Panc1 (cell line): ENCODE data around the gene RTP1. TPM values are rescaled to one million over a fixed set of nuclear protein-coding genes. Genes with fewer than 3 reads are reported as not detected.

Source experiments
- ATAC-seq: fragments of 200-7000 bp; cut with Tn5 transposase; 2 replicates; pipeline ENCODE4 v1.9.1; 2020; ENCODE audit warnings: mild to moderate bottlenecking, moderate library complexity
- BruUV-seq: library from RNA; stranded (reverse); fragments of 400-500 nt; replicated peaks from 2 replicates; lab custom pipeline; 2021; lab: Mats Ljungman, UMichigan
- CTCF ChIA-PET: fragments of 300-600 bp; sonication (Branson Sonifier 250); formaldehyde crosslinking; loops from one replicate; lab custom pipeline; 2022; ENCODE audit warnings: antibody characterized with exemption; lab: Charles Lee
- POLR2A ChIA-PET: fragments of 300-600 bp; sonication (Branson Sonifier 250); formaldehyde crosslinking; loops from one replicate; lab custom pipeline; 2022; ENCODE audit warnings: antibody characterized with exemption; lab: Charles Lee
- DNase-seq: peaks from one replicate; pipeline ENCODE4 v3.0.0-alpha.2; 2010; ENCODE audit warnings: low read depth, low spot score
- H3K27ac ChIP-seq: 2 replicates; pipeline ENCODE4 v1.5.1; 2011; ENCODE audit warnings: mild to moderate bottlenecking, low read length, inconsistent platforms
- H3K27me3 ChIP-seq: fragments of 200-500 bp; sonication (Bioruptor generic); 2 replicates; pipeline ENCODE4 v1.6.0; 2014; ENCODE audit warnings: low read length, inconsistent platforms; ENCODE audit not compliant: control insufficient read depth, insufficient read depth
- H3K36me3 ChIP-seq: fragments of 200-500 bp; sonication (Bioruptor generic); 2 replicates; pipeline ENCODE4 v1.5.1; 2014; ENCODE audit warnings: inconsistent platforms, mild to moderate bottlenecking, low read length, moderate library complexity; ENCODE audit not compliant: control insufficient read depth, insufficient read depth
- H3K4me1 ChIP-seq: 2 replicates; pipeline ENCODE4 v1.5.1; 2011; ENCODE audit warnings: inconsistent platforms, mild to moderate bottlenecking, low read length, moderate library complexity; ENCODE audit not compliant: control insufficient read depth, insufficient read depth
- H3K4me3 ChIP-seq, 2 experiments: 2 replicates each; pipeline ENCODE4 v1.5.1; 2011 to 2012; ENCODE audit warnings: low read depth in 2 of 2, low read length in 2 of 2, mild to moderate bottlenecking in 2 of 2, inconsistent platforms in 1 of 2, moderate library complexity in 1 of 2
- H3K9me3 ChIP-seq: fragments of 200-500 bp; sonication (Bioruptor generic); 2 replicates; pipeline ENCODE4 v1.5.1; 2014; ENCODE audit warnings: low read depth, mild to moderate bottlenecking, inconsistent platforms, low read length, moderate library complexity; ENCODE audit not compliant: control insufficient read depth, insufficient read depth
- CTCF ChIP-seq: fragments of 450-650 bp; IDR thresholded peaks from 2 replicates; pipeline ENCODE4 v1.5.1; 2017; ENCODE audit warnings: mild to moderate bottlenecking
- POLR2AphosphoS5 ChIP-seq: IDR thresholded peaks from 2 replicates; pipeline ENCODE4 v1.6.1; 2012; ENCODE audit warnings: mild to moderate bottlenecking, low read depth, low read length, moderate library complexity
- REST ChIP-seq, 2 experiments: IDR thresholded peaks; 2 replicates each; pipeline ENCODE4 v1.6.1; 2011 to 2012; ENCODE audit warnings: low read depth in 2 of 2, control low read depth in 1 of 2, low read length in 1 of 2, mild to moderate bottlenecking in 1 of 2, moderate library complexity in 1 of 2; ENCODE audit not compliant: insufficient read depth in 1 of 2
- SIN3A ChIP-seq: IDR thresholded peaks from 2 replicates; pipeline ENCODE4 v1.6.1; 2012; ENCODE audit warnings: low read depth, mild to moderate bottlenecking, low read length, moderate library complexity, borderline replicate concordance; ENCODE audit not compliant: insufficient read depth
- TCF7L2 ChIP-seq: IDR thresholded peaks from 2 replicates; pipeline ENCODE4 v1.6.1; 2011; ENCODE audit warnings: mild to moderate bottlenecking, low read depth, low read length, inconsistent platforms
- in situ Hi-C: cut with HindIII; loops from 2 replicates; pipeline ENCODE4 v1.10.0; 2016; ENCODE audit warnings: low sequenced_read_pairs, low pct_unique_long_range_greater_than_20kb
- intact Hi-C: fragments of 100-400 bp; cut with micrococcal nuclease; formaldehyde crosslinking; loops from one replicate; pipeline ENCODE4 v1.10.0; 2022; ENCODE audit not compliant: unreplicated experiment
- total RNA-seq: library from RNA; stranded (reverse); gene quantifications from one replicate; pipeline ENCODE4 v1.2.1, GENCODE V29; 2021; ENCODE audit not compliant: unreplicated experiment

The RTP1 gene
- total RNA-seq, 1 experiment from 2014 or later: not detected

- POLR2A ChIA-PET: no interaction called here
- CTCF ChIA-PET: no interaction called here
- TF ChIP-seq CTCF: no peak
- no peak for TF ChIP-seq REST (IDR thresholded peaks at IDR 0.05; ENCODE audit: insufficient read depth in 1 of 2, low read depth in 2 of 2, low read length in 1 of 2)
- TF ChIP-seq POLR2AphosphoS5: no peak
- no peak for TF ChIP-seq SIN3A
- TF ChIP-seq TCF7L2: no peak
- no peak overlapping the region for H3K4me3 ChIP-seq
- BruUV-seq: no TSS peak
- no peaks in the 10 kb centered on the region for H3K9me3 ChIP-seq
- H3K4me1 ChIP-seq: no peaks in the 10 kb centered on the region
- ATAC-seq (no peak), DNase-seq (no peak)
- H3K27ac ChIP-seq: no peak overlapping the region
- intact Hi-C loops: no loop called here
- peaks cover 20% of the 10 kb centered on the region for H3K27me3 ChIP-seq
- H3K36me3 ChIP-seq: no peaks in the 10 kb centered on the region
- in situ Hi-C loops: no loop called here
Measured at GRCh38 chr3:187209491-187209890, 12.2 kb downstream of the RTP1 start.

GRCh38 chr3:187210091-187210490 is 12.8 kb downstream of the RTP1 start:
- intact Hi-C loops (no loop called here), in situ Hi-C loops (no loop called here)
- TF ChIP-seq SIN3A: no peak
- no peak for TF ChIP-seq CTCF
- TF ChIP-seq POLR2AphosphoS5: no peak
- no peak for TF ChIP-seq REST (IDR thresholded peaks at IDR 0.05; ENCODE audit: insufficient read depth in 1 of 2, low read depth in 2 of 2, low read length in 1 of 2)
- Histone ChIP-seq H3K9me3 (no peaks in the 10 kb centered on the region), H3K4me3 (no peak overlapping the region), H3K27ac (no peak overlapping the region), H3K4me1 (no peaks in the 10 kb centered on the region), H3K27me3 (peaks cover 22% of the 10 kb centered on the region), H3K36me3 (no peaks in the 10 kb centered on the region)
- ATAC-seq (no peak), DNase-seq (no peak)
- POLR2A ChIA-PET: no interaction called here
- CTCF ChIA-PET: no interaction called here
- no TSS peak for BruUV-seq
